GM12865 (cell line): ENCODE results near the gene SLC12A7.

Source experiments
- DNase-seq: peaks from one replicate; pipeline ENCODE4 v3.0.0; 2010; ENCODE audit warnings: low read depth
- H3K4me3 ChIP-seq: 2 replicates; pipeline ENCODE4 v1.5.1; 2011; ENCODE audit warnings: mild to moderate bottlenecking, low read depth, low read length, control low read depth
- CTCF ChIP-seq: IDR thresholded peaks from 2 replicates; pipeline ENCODE4 v1.5.1; 2011; ENCODE audit warnings: low read length, control low read depth, low read depth, inconsistent platforms; ENCODE audit not compliant: insufficient read depth; ENCODE audit errors: missing control alignments

SLC12A7 gene

GRCh38 chr5:1067141-1068121 lies 44.4 kb downstream of the SLC12A7 start:
- DNase-seq = no peak
- TF ChIP-seq CTCF = no peak
- no peak overlapping the region for H3K4me3 ChIP-seq

GRCh38 chr5:1066676-1067075 lies 45.2 kb downstream of the SLC12A7 start:
- H3K4me3 ChIP-seq = no peak overlapping the region
- no peak for TF ChIP-seq CTCF
- DNase-seq = no peak

GRCh38 chr5:1065891-1066650 lies 45.8 kb downstream of the SLC12A7 start:
- DNase-seq = no peak
- no peak for TF ChIP-seq CTCF
- H3K4me3 ChIP-seq = no peak overlapping the region

GRCh38 chr5:1065143-1065750 lies 46.6 kb downstream of the SLC12A7 start:
- no peak for TF ChIP-seq CTCF
- H3K4me3 ChIP-seq = no peak overlapping the region
- no peak for DNase-seq

- no peak for TF ChIP-seq CTCF
- DNase-seq = no peak
- H3K4me3 ChIP-seq = no peak overlapping the region
Observed at GRCh38 chr5:1064383-1065142, 47.3 kb downstream of the SLC12A7 start.

GRCh38 chr5:1063661-1064382 lies 48.0 kb downstream of the SLC12A7 start:
- H3K4me3 ChIP-seq = no peak overlapping the region
- no peak for TF ChIP-seq CTCF
- no peak for DNase-seq
